Esophagus squamous epithelium (tissue), 5 donors: Measurements from ENCODE around the gene SLX9. TPM values are rescaled to one million over a fixed set of nuclear protein-coding genes. Genes with fewer than 3 reads are reported as not detected.

Experiments used
- DNase-seq: peaks from one replicate; lab custom pipeline; 2025; lab: John Stamatoyannopoulos, UW
- H3K27ac ChIP-seq, 4 donors: fragments of 200-600 bp; sonication (generic); one replicate each; pipeline ENCODE4 v1.5.1; 2016 to 2019; ENCODE audit warnings: mild to moderate bottlenecking in 1 of 4
- H3K27me3 ChIP-seq, 4 donors: fragments of 200-600 bp; sonication (generic); 1 replicate in 3 of 4; 2 replicates in 1 of 4; pipeline versions ENCODE4 v1.5.1 to v1.6.0; 2017 to 2021; ENCODE audit warnings: antibody characterized with exemption in 1 of 4
- H3K36me3 ChIP-seq, 3 donors: fragments of 200-600 bp; sonication (generic); one replicate each; pipeline ENCODE4 v1.5.1; 2016 to 2019
- H3K4me1 ChIP-seq, 3 donors: fragments of 200-600 bp; sonication (generic); one replicate each; pipeline ENCODE4 v1.5.1; 2017 to 2019
- H3K4me3 ChIP-seq, 4 donors: fragments of 200-600 bp; sonication (generic); 1 replicate in 3 of 4; 2 replicates in 1 of 4; pipeline ENCODE4 v1.5.1; 2016 to 2019; ENCODE audit warnings: mild to moderate bottlenecking in 2 of 4, moderate library complexity in 1 of 4
- H3K9me3 ChIP-seq, 3 donors: fragments of 200-600 bp; sonication (generic); one replicate each; pipeline ENCODE4 v1.5.1; 2016 to 2019
- POLR2A ChIP-seq, 4 donors: fragments of 450-650 bp; IDR thresholded peaks; one replicate each; pipeline ENCODE4 v1.6.1; 2017; ENCODE audit warnings: antibody characterized with exemption in 4 of 4, mild to moderate bottlenecking in 4 of 4, moderate library complexity in 3 of 4
- WGBS, 2 donors: methylation state at CpG; one replicate each; pipeline ENCODE4 v1.1.5; 2018; 5-methylcytosine and 5-hydroxymethylcytosine counted together
- intact Hi-C: fragments of 100-400 bp; cut with DNase I; formaldehyde crosslinking; loops from one replicate; pipeline ENCODE4 v1.15.0; 2022
- total RNA-seq, 4 donors: library from RNA; depleted of rRNA; stranded (reverse); fragments of >200 nt; gene quantifications; one replicate each; pipeline ENCODE4 v1.1.0, GENCODE V29; 2016
- TF ChIP-seq, protein P1 (sequence below), 6 experiments: fragments of 450-650 bp in 4 of 6; fragments of 200-600 bp in 2 of 6; sonication (generic) in 2 of 6; IDR thresholded peaks; one replicate each; pipeline ENCODE4 v1.5.1; 2016 to 2019; ENCODE audit warnings: antibody characterized with exemption in 6 of 6, mild to moderate bottlenecking in 4 of 6, moderate library complexity in 4 of 6
- donor health status: DM: yes; HTN: yes; CAD: no.

The SLX9 gene
- total RNA-seq, 4 donors from 2014 or later = 10.2 to 16.1 (median 11.1) TPM

DNA sequence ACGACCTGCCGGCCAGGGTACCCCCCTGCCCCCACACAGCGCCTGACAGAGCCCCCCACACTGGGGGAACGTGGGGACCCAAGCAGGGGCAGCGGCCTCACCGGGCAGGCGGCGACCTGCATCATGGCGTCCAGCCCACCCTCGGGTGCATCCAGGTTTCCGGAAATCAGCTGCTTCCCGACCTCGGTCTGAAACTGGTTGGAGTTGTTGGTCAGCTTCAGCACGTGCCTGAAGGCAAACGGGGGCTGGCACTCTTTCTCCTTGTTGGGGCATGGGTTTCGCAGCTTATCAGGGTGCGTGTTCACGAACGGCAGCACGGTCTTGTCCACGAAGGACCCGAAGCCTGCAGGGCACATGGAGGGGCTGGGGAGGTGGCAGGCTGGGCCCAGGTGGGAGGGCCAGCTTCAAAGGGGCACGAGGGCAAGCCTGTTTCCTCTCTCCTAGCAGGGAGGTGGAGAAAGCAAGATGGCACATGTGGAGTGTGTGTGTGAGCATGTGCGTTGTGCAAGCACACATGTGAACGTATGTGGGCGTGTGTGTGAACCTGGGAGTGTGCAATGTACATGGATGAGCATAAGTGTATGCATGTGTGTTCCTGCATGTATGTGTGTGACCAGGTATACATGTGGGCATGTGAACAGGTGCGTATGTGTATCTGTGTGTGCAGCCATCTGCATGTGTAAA lies 38.3 kb upstream of the SLX9 start:
- 61 to 70% methylated on average over 7 to 8 of the region's 27 CpGs for WGBS, 2 donors
- no peak for DNase-seq

DNA sequence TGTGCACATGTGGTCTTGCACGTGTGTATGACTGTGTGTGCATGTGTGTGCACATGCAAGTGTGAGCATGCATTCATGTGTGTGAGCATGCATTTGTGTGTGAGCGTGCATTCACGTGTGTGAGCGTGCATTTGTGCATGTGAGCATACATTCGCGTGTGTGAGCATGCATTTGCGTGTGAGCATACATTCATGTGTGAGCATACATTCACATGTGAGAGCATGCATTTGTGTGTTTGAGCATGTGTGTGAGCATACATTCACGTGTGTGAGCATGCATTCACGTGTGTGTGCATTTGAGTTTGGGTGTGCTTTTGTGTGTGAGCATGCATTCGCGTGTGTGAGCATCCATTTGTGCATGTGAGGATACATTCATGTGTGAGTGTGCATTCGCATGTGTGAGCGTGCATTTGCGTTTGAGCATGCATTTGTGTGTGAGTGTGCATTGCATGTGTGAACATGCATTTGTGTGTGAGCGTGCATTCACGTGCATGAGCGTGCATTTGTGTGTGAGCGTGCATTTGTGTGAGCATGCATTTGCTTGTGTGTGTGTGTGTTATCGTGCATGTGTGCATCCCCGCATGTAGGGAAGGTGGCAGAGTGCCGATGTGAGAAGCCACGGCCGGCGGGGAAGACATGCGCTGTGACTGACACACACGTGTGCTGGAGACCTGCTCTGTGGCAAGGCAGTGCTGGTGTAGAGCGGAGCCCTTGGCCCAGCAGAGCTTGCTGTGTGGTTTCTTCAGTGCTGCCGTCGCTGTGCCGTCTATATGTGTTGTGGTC lies 37.4 kb upstream of the SLX9 start:
- H3K4me1 ChIP-seq = peaks cover 0 to 12% (median 5%) of the 10 kb centered on the region in 3 donors
- intact Hi-C loops = no loop called here
- H3K27ac ChIP-seq = no peak overlapping the region
- H3K9me3 ChIP-seq = no peaks in the 10 kb centered on the region
- 85 to 93% methylated on average over 26 to 28 of the region's 30 CpGs for WGBS, 2 donors
- peaks cover 0 to 12% (median 0%) of the 10 kb centered on the region in 3 donors for H3K36me3 ChIP-seq
- DNase-seq = no peak
- TF ChIP-seq, protein P1, sequence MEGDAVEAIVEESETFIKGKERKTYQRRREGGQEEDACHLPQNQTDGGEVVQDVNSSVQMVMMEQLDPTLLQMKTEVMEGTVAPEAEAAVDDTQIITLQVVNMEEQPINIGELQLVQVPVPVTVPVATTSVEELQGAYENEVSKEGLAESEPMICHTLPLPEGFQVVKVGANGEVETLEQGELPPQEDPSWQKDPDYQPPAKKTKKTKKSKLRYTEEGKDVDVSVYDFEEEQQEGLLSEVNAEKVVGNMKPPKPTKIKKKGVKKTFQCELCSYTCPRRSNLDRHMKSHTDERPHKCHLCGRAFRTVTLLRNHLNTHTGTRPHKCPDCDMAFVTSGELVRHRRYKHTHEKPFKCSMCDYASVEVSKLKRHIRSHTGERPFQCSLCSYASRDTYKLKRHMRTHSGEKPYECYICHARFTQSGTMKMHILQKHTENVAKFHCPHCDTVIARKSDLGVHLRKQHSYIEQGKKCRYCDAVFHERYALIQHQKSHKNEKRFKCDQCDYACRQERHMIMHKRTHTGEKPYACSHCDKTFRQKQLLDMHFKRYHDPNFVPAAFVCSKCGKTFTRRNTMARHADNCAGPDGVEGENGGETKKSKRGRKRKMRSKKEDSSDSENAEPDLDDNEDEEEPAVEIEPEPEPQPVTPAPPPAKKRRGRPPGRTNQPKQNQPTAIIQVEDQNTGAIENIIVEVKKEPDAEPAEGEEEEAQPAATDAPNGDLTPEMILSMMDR (IDR thresholded peaks at IDR 0.05) = no peak
- TF ChIP-seq POLR2A (IDR thresholded peaks at IDR 0.05) = no peak
- no peak overlapping the region for H3K4me3 ChIP-seq
- H3K27me3 ChIP-seq = peaks cover 0 to 58% (median 0%) of the 10 kb centered on the region in 4 donors

More for the DNA sequence above, 38.3 kb upstream of the SLX9 start:
- H3K36me3 ChIP-seq = peaks cover 0 to 12% (median 0%) of the 10 kb centered on the region in 3 donors
- peaks cover 0 to 53% (median 0%) of the 10 kb centered on the region in 4 donors for H3K27me3 ChIP-seq
- TF ChIP-seq, protein P1 (IDR thresholded peaks at IDR 0.05) = no peak
- TF ChIP-seq POLR2A (IDR thresholded peaks at IDR 0.05) = no peak
- H3K4me1 ChIP-seq = peaks cover 0 to 9% (median 3%) of the 10 kb centered on the region in 3 donors
- H3K4me3 ChIP-seq = no peak overlapping the region
- H3K27ac ChIP-seq = no peak overlapping the region
- intact Hi-C loops = no loop called here
- no peaks in the 10 kb centered on the region for H3K9me3 ChIP-seq

DNA sequence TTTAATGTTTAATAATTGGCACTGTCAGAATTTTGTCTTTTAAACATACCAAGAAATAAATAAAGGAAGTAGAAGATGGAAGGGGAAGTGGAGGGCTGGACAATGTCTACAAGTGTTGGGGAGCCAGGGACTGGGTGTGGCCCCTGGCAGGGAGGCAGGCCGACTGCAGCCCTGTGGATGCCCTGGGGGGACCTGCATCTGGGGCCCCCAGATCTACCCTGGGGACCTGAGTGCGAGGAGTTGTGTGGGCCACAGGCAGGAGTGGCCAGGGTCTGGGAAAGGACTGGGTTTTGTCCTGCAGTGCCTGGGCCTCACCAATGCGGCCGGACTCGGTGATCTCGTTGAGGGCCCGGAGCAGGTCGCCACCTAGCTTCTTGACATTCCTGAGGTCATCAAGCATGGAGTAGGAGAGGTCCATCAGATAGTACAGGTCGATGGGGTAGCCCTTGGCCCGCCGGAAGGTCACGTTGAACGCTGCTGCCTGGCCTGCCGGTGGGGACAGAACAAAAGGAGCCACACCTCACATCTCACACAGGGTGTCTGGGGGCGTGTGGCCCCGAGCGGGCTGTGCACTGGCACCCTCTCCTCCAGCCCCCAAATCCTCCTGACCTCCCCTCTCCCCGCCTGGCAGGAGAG lies 36.7 kb upstream of the SLX9 start:
- Histone ChIP-seq H3K27me3 (peaks cover 0 to 56% (median 0%) of the 10 kb centered on the region in 4 donors), H3K27ac (no peak overlapping the region), H3K4me1 (peaks cover 0 to 19% (median 7%) of the 10 kb centered on the region in 3 donors), H3K4me3 (no peak overlapping the region), H3K9me3 (no peaks in the 10 kb centered on the region), H3K36me3 (peaks cover 0 to 12% (median 0%) of the 10 kb centered on the region in 3 donors)
- no peak for DNase-seq
- 83 to 84% methylated on average over 14 of the region's 18 CpGs for whole genome bisulfite sequencing, 2 donors
- intact Hi-C loops = no loop called here
- TF ChIP-seq, protein P1 (IDR thresholded peaks at IDR 0.05) = no peak
- TF ChIP-seq POLR2A (IDR thresholded peaks at IDR 0.05) = no peak

DNA sequence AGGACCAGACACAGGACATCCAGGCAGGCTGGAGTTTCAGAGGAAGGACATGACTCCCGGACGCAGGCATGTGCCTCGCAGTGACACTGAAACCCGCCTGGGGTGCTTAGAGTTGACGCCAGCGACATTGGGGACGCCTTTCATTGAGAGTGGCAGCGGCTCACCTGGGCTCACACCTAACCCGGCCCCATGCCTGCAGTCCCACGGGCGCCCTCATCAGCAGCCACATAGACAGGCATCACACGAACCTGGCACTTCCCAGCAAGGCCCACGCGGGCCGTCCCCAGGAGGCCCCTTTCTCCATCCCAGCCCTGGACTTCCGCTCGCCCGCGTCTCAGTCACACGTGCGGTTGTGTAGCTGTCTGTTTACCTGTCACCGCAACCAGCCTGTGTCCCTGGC lies 36.1 kb upstream of the SLX9 start:
- 89% methylated on average over 10 of the region's 22 CpGs; no CpG with 5 or more reads in 1 of the 2 donors for WGBS, 2 donors
- peaks cover 0 to 54% (median 0%) of the 10 kb centered on the region in 4 donors for H3K27me3 ChIP-seq
- DNase-seq = no peak
- no peak overlapping the region for H3K4me3 ChIP-seq
- no peak overlapping the region for H3K27ac ChIP-seq
- H3K4me1 ChIP-seq = peaks cover 2 to 24% (median 12%) of the 10 kb centered on the region in 3 donors
- no peaks in the 10 kb centered on the region for H3K9me3 ChIP-seq
- intact Hi-C loops = no loop called here
- H3K36me3 ChIP-seq = peaks cover 0 to 12% (median 0%) of the 10 kb centered on the region in 3 donors
- no peak for TF ChIP-seq POLR2A (IDR thresholded peaks at IDR 0.05)
- TF ChIP-seq, protein P1 (IDR thresholded peaks at IDR 0.05) = no peak
